ENCODE measurements around the gene SLC17A5.

DNA sequence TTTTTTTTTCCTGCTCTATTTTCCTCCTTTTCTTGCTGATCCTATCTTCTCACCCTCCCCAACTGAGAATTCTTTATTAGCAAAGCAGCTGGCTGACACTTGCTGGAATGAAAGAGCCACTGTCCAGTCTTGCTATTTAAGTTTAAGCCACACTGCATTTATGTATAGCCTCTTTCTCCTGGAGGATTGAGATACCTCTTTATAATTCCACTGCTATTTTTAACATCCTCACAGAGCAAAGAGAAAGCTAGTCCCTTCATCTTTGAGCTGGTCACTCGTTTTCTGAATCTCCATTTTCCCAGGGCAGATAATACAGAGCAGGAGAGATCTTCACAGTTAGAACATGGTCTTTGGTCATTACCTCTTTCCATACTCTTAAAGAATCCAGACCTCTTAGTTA is 97.0 kb downstream of the SLC17A5 start:
- TF ChIP-seq, protein P1, sequence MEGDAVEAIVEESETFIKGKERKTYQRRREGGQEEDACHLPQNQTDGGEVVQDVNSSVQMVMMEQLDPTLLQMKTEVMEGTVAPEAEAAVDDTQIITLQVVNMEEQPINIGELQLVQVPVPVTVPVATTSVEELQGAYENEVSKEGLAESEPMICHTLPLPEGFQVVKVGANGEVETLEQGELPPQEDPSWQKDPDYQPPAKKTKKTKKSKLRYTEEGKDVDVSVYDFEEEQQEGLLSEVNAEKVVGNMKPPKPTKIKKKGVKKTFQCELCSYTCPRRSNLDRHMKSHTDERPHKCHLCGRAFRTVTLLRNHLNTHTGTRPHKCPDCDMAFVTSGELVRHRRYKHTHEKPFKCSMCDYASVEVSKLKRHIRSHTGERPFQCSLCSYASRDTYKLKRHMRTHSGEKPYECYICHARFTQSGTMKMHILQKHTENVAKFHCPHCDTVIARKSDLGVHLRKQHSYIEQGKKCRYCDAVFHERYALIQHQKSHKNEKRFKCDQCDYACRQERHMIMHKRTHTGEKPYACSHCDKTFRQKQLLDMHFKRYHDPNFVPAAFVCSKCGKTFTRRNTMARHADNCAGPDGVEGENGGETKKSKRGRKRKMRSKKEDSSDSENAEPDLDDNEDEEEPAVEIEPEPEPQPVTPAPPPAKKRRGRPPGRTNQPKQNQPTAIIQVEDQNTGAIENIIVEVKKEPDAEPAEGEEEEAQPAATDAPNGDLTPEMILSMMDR (IDR thresholded peaks at IDR 0.05; ENCODE audit: low read length): no peak
- TF ChIP-seq EZH2 (optimal IDR thresholded peaks at IDR 0.05; ENCODE audit: low read depth, low read length): no peak

Measured in MM.1S (cell line).